H9 (cell line): ENCODE measurements around the gene EXPH5. TPM values are rescaled to one million over a fixed set of nuclear protein-coding genes. Genes with fewer than 3 reads are reported as not detected.

ENCODE experiments used
- DNase-seq: peaks from one replicate; pipeline ENCODE4 v3.0.0-alpha.2; 2017
- H2AFZ ChIP-seq: one replicate; pipeline ENCODE4 v1.6.1; 2013; ENCODE audit warnings: mild to moderate bottlenecking, low read length, control low read depth, moderate library complexity
- H2AK5ac ChIP-seq: 2 replicates; pipeline ENCODE4 v1.6.1; 2013; ENCODE audit warnings: low read length, control low read depth, mixed read lengths; ENCODE audit not compliant: insufficient read length
- H2BK120ac ChIP-seq: one replicate; pipeline ENCODE4 v1.6.1; 2013; ENCODE audit warnings: low read depth, mild to moderate bottlenecking, low read length, control low read depth, inconsistent platforms; ENCODE audit not compliant: poor library complexity, severe bottlenecking
- H2BK12ac ChIP-seq: 2 replicates; pipeline ENCODE4 v1.6.1; 2013; ENCODE audit warnings: low read length, control low read depth, mixed read lengths, low read depth; ENCODE audit not compliant: insufficient read length
- H2BK15ac ChIP-seq: 2 replicates; pipeline ENCODE4 v1.6.1; 2013; ENCODE audit warnings: low read depth, low read length, control low read depth
- H2BK20ac ChIP-seq: one replicate; pipeline ENCODE4 v1.6.1; 2013; ENCODE audit warnings: low read depth, mild to moderate bottlenecking, low read length, control low read depth, inconsistent platforms; ENCODE audit not compliant: poor library complexity, severe bottlenecking
- H2BK5ac ChIP-seq: 2 replicates; pipeline ENCODE4 v1.6.1; 2013; ENCODE audit warnings: low read length, control low read depth, mixed read lengths; ENCODE audit not compliant: insufficient read length
- H3K14ac ChIP-seq: 2 replicates; pipeline ENCODE4 v1.6.1; 2013; ENCODE audit warnings: low read length, control low read depth; ENCODE audit not compliant: insufficient read depth
- H3K18ac ChIP-seq: 2 replicates; pipeline ENCODE4 v1.6.1; 2013; ENCODE audit warnings: low read depth, mild to moderate bottlenecking, mixed read lengths, low read length, control low read depth; ENCODE audit not compliant: insufficient read length
- H3K23ac ChIP-seq: 2 replicates; pipeline ENCODE4 v1.6.1; 2013; ENCODE audit warnings: low read length, control low read depth, mixed read lengths, low read depth; ENCODE audit not compliant: insufficient read length
- H3K23me2 ChIP-seq: 2 replicates; pipeline ENCODE4 v1.6.1; 2013; ENCODE audit warnings: low read depth, mild to moderate bottlenecking, mixed read lengths, low read length, control low read depth; ENCODE audit not compliant: insufficient read length, poor library complexity, severe bottlenecking
- H3K27ac ChIP-seq: 2 replicates; pipeline ENCODE4 v1.5.1; 2013; ENCODE audit warnings: low read length, control low read depth, mixed read lengths, low read depth; ENCODE audit not compliant: insufficient read length
- H3K27me3 ChIP-seq: 2 replicates; pipeline ENCODE4 v1.6.1; 2013; ENCODE audit warnings: low read length, control low read depth, inconsistent platforms; ENCODE audit not compliant: insufficient read depth
- H3K4ac ChIP-seq: 2 replicates; pipeline ENCODE4 v1.6.1; 2013; ENCODE audit warnings: low read depth, mild to moderate bottlenecking, control low read depth, inconsistent platforms, low read length, moderate library complexity
- H3K4me1 ChIP-seq: 2 replicates; pipeline ENCODE4 v1.6.1; 2013; ENCODE audit warnings: low read length, control low read depth, inconsistent platforms; ENCODE audit not compliant: insufficient read depth
- H3K4me2 ChIP-seq: 2 replicates; pipeline ENCODE4 v1.6.1; 2013; ENCODE audit warnings: low read length, control low read depth, mixed read lengths; ENCODE audit not compliant: insufficient read length, insufficient read depth
- H3K56ac ChIP-seq: 2 replicates; pipeline ENCODE4 v1.6.1; 2013; ENCODE audit warnings: low read depth, mild to moderate bottlenecking, mixed read lengths, low read length, control low read depth; ENCODE audit not compliant: insufficient read length
- H3K79me1 ChIP-seq: 2 replicates; pipeline ENCODE4 v1.6.1; 2013; ENCODE audit warnings: low read depth, mild to moderate bottlenecking, moderate library complexity, low read length, control low read depth, inconsistent platforms; ENCODE audit not compliant: insufficient read depth, poor library complexity, severe bottlenecking
- H3K79me2 ChIP-seq: 2 replicates; pipeline ENCODE4 v1.6.1; 2013; ENCODE audit warnings: low read length, control low read depth, inconsistent platforms; ENCODE audit not compliant: insufficient read depth
- H3K9ac ChIP-seq: 2 replicates; pipeline ENCODE4 v1.6.1; 2013; ENCODE audit warnings: low read length, control low read depth, mixed read lengths; ENCODE audit not compliant: insufficient read length; ENCODE audit errors: extremely low read depth
- H3K9me3 ChIP-seq: one replicate; pipeline ENCODE4 v1.6.1; 2013; ENCODE audit warnings: low read depth, low read length, inconsistent platforms; ENCODE audit not compliant: control insufficient read depth
- H3T11ph ChIP-seq: one replicate; pipeline ENCODE4 v1.6.1; 2013; ENCODE audit warnings: mild to moderate bottlenecking, low read length, control low read depth, inconsistent platforms
- H4K20me1 ChIP-seq: one replicate; pipeline ENCODE4 v1.6.1; 2013; ENCODE audit not compliant: control insufficient read depth, insufficient read length, insufficient read depth
- H4K5ac ChIP-seq: 2 replicates; pipeline ENCODE4 v1.6.1; 2013; ENCODE audit warnings: low read depth, mild to moderate bottlenecking, mixed read lengths, low read length, control low read depth; ENCODE audit not compliant: insufficient read length
- H4K8ac ChIP-seq: replicated peaks from 2 replicates; pipeline ENCODE4 v1.6.1; 2013; ENCODE audit warnings: low read length, control low read depth, mixed read lengths, low read depth; ENCODE audit not compliant: insufficient read length
- H4K91ac ChIP-seq: 2 replicates; pipeline ENCODE4 v1.6.1; 2013; ENCODE audit warnings: low read depth, mild to moderate bottlenecking, moderate library complexity, mixed read lengths, low read length, control low read depth; ENCODE audit not compliant: insufficient read length
- H3K27ac Mint-ChIP-seq, 3 experiments: 2 replicates in 2 of 3; 3 replicates in 1 of 3; pipeline ENCODE4 v1.8.0; 2020 to 2021; ENCODE audit warnings: mixed read lengths in 3 of 3, mild to moderate bottlenecking in 1 of 3, moderate library complexity in 1 of 3
- H3K27me3 Mint-ChIP-seq: 2 replicates; pipeline ENCODE4 v1.8.0; 2021; ENCODE audit warnings: low read depth, mild to moderate bottlenecking, moderate library complexity, mixed read lengths
- H3K36me3 Mint-ChIP-seq, 3 experiments: 2 replicates in 2 of 3; 3 replicates in 1 of 3; pipeline ENCODE4 v1.8.0; 2020 to 2021; ENCODE audit warnings: low read depth in 3 of 3, mixed read lengths in 3 of 3; ENCODE audit not compliant: insufficient read depth in 1 of 3
- H3K4me1 Mint-ChIP-seq, 2 experiments: 2 replicates each; pipeline ENCODE4 v1.8.0; 2020; ENCODE audit warnings: mixed read lengths in 2 of 2
- H3K4me3 Mint-ChIP-seq, 2 experiments: 2 replicates in 1 of 2; 3 replicates in 1 of 2; pipeline ENCODE4 v1.8.0; 2020 to 2021; ENCODE audit warnings: mild to moderate bottlenecking in 2 of 2, mixed read lengths in 2 of 2, moderate library complexity in 1 of 2
- H3K9me3 Mint-ChIP-seq, 2 experiments: 2 replicates in 1 of 2; 3 replicates in 1 of 2; pipeline ENCODE4 v1.8.0; 2020; ENCODE audit warnings: mild to moderate bottlenecking in 2 of 2, mixed read lengths in 2 of 2, moderate library complexity in 1 of 2
- CTCF ChIP-seq: fragments of 200-600 bp; sonication (generic); conservative IDR thresholded peaks from 3 replicates; pipeline ENCODE4 v1.8.0; 2021; ENCODE audit warnings: antibody characterized with exemption, mild to moderate bottlenecking
- WGBS: extraction: QIAGEN DNeasy Blood & Tissue Kit; methylation state at CpG from one replicate; pipeline ENCODE4 v1.1.7; 2013; ENCODE audit warnings: missing lambda C conversion rate, low lambda C conversion rate, mixed read lengths; ENCODE audit not compliant: insufficient read length; ENCODE audit errors: extremely low coverage; 5-methylcytosine and 5-hydroxymethylcytosine counted together
- total RNA-seq: library from RNA; stranded (reverse); gene quantifications from 2 replicates; pipeline ENCODE4 v1.2.1, GENCODE V29; 2021

The EXPH5 gene
- total RNA-seq, 1 experiment from 2014 or later, result 3.1 TPM

- Histone ChIP-seq H2BK15ac (no peak overlapping the region), H3K9ac (no peak overlapping the region), H3K4ac (no peak overlapping the region), H3K18ac (no peak overlapping the region), H4K8ac (no peak overlapping the region), H3K4me1 (no peaks in the 10 kb centered on the region; the same call in 1 of the 2 replicates), H3K23ac (no peak overlapping the region), H4K20me1 (no peaks in the 10 kb centered on the region), H2BK20ac (no peak overlapping the region), H3K23me2 (no peaks in the 10 kb centered on the region), H3K4me2 (no peak overlapping the region), H2BK120ac (no peak overlapping the region), H2AK5ac (no peak overlapping the region), H2AFZ (no peak overlapping the region), H2BK12ac (no peak overlapping the region), H3K9me3 (peaks cover 10% of the 10 kb centered on the region), H2BK5ac (no peak overlapping the region), H3K79me1 (no peaks in the 10 kb centered on the region), H3K14ac (no peak overlapping the region), H4K5ac (no peak overlapping the region), H3K27me3 (no peaks in the 10 kb centered on the region), H3T11ph (no peak overlapping the region), H3K27ac (no peak overlapping the region), H4K91ac (no peak overlapping the region), H3K56ac (no peak overlapping the region), H3K79me2 (no peaks in the 10 kb centered on the region)
- H3K4me1 Mint-ChIP-seq, result peaks cover 16 to 17% of the 10 kb centered on the region in 2 experiments
- H3K9me3 Mint-ChIP-seq, result peaks cover 17 to 18% of the 10 kb centered on the region in 2 experiments
- no peaks in the 10 kb centered on the region for H3K27me3 Mint-ChIP-seq
- no peak overlapping the region for H3K27ac Mint-ChIP-seq
- WGBS, result no CpG with 5 or more reads among the region's 3 CpGs
- no peak for TF ChIP-seq CTCF
- no peak for DNase-seq
- peaks cover 0 to 17% (median 4%) of the 10 kb centered on the region in 3 experiments; a peak in 5 of 7 replicates for H3K36me3 Mint-ChIP-seq
- H3K4me3 Mint-ChIP-seq, result no peak overlapping the region
Observed at GRCh38 chr11:108629274-108629673, 35.7 kb upstream of the EXPH5 start.
